ENCODE data around the gene EXOSC5.

Gene EXOSC5

GRCh38 chr19:41422456-41422855 lies 25.3 kb upstream of the EXOSC5 start:
- Histone ChIP-seq H3K27ac (no peak overlapping the region), H3K27me3 (replicated peaks) (no peaks in the 10 kb centered on the region), H3K4me3 (ENCODE audit: low read depth, low read length) (no peak overlapping the region), H3K36me3 (replicated peaks) (peaks cover 20% of the 10 kb centered on the region)
- TF ChIP-seq CTCF (IDR thresholded peaks at IDR 0.05; ENCODE audit: low read depth, low read length, missing control alignments), result no peak
- in situ Hi-C loops (cut with HindIII; ENCODE audit: low pct_ligation_motif_present, low sequenced_read_pairs), result no loop called here
- no peak for DNase-seq

DNA sequence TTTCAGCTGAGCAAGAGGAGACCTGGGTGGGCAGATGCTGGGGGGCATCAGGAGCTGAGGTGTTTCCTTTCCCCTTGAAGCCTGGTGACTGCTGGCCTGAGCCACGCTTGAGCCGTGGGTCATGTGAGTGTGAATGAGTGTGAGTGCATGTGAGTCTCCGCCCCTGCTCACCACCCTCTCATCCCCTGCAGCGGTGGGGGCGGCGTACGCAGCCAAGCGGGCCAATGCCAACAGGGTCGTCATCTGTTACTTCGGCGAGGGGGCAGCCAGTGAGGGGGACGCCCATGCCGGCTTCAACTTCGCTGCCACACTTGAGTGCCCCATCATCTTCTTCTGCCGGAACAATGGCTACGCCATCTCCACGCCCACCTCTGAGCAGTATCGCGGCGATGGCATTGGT lies 24.8 kb upstream of the EXOSC5 start:
- H3K27me3 ChIP-seq (replicated peaks), result no peaks in the 10 kb centered on the region
- H3K36me3 ChIP-seq (replicated peaks), result peaks cover 20% of the 10 kb centered on the region
- no peak for TF ChIP-seq CTCF (IDR thresholded peaks at IDR 0.05; ENCODE audit: low read depth, low read length, missing control alignments)
- no peak overlapping the region for H3K4me3 ChIP-seq (ENCODE audit: low read depth, low read length)
- DNase-seq, result no peak
- H3K27ac ChIP-seq, result no peak overlapping the region
- in situ Hi-C loops (cut with HindIII; ENCODE audit: low pct_ligation_motif_present, low sequenced_read_pairs), result no loop called here

DNA sequence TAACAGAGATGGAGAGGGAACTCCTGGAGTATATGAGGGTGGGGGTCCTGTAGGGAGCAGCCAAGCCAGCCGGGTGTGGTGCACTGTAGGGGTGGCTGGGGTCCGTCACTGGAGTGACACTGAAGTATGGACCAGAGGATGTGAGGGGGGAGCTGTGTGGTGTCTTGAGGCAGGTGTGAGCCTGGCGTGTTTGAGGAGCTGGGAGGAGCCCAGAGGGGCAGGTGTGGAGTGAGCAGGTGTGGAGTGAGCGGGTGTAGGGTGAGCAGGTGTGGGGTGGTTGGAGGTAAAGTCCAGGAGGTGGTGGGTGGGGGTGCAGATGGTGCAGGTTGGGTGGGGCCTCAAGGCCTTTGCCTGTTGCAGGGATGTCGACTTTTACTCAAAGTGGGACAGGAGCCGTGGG lies 24.2 kb upstream of the EXOSC5 start:
- in situ Hi-C loops (cut with HindIII; ENCODE audit: low pct_ligation_motif_present, low sequenced_read_pairs), result no loop called here
- no peak for TF ChIP-seq CTCF (IDR thresholded peaks at IDR 0.05; ENCODE audit: low read depth, low read length, missing control alignments)
- no peak overlapping the region for H3K4me3 ChIP-seq (ENCODE audit: low read depth, low read length)
- no peak for DNase-seq
- no peaks in the 10 kb centered on the region for H3K27me3 ChIP-seq (replicated peaks)
- H3K27ac ChIP-seq, result no peak overlapping the region
- H3K36me3 ChIP-seq (replicated peaks), result peaks cover 20% of the 10 kb centered on the region

DNA sequence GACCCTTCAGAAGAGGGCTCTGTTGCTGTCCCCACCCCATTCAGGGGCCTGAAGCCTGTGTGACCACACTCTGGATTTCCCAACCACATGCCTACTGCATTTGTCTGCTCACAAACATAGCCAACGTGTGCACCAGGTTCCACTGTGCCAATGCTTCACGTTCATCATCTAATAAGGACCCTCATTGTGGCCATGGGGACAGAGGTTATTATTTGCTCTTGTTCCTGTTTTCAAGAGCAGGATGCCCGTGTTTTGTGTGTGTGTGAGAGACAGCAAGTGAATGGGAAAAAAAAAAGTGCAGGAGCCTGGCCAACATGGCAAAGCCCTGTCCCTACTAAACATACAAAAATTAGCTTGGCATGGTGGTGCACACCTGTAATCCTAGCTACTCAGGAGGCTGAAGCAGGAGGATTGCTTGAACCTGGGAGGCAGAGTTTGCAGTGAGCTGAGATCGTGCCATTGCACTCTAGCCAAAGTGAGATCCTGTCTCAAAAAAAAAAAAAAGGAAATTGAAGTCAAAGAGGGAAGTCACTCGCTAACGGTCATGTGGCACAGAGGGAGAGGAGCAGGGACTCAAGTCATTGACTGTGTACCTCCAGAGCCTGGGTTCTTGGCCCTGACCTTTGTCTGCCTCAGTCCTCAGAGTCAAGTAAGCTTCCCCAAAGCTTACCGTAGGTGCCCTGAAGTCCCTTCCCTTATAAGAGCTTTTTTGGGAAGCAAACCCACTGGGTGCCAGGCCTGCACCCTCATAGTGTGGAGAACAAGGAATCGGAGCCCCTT lies 23.1 kb upstream of the EXOSC5 start:
- H3K27me3 ChIP-seq (replicated peaks), result no peaks in the 10 kb centered on the region
- in situ Hi-C loops (cut with HindIII; ENCODE audit: low pct_ligation_motif_present, low sequenced_read_pairs), result no loop called here
- no peak overlapping the region for H3K27ac ChIP-seq
- no peak for DNase-seq
- no peak for TF ChIP-seq CTCF (IDR thresholded peaks at IDR 0.05; ENCODE audit: low read depth, low read length, missing control alignments)
- H3K36me3 ChIP-seq (replicated peaks), result peaks cover 20% of the 10 kb centered on the region
- no peak overlapping the region for H3K4me3 ChIP-seq (ENCODE audit: low read depth, low read length)

DNA sequence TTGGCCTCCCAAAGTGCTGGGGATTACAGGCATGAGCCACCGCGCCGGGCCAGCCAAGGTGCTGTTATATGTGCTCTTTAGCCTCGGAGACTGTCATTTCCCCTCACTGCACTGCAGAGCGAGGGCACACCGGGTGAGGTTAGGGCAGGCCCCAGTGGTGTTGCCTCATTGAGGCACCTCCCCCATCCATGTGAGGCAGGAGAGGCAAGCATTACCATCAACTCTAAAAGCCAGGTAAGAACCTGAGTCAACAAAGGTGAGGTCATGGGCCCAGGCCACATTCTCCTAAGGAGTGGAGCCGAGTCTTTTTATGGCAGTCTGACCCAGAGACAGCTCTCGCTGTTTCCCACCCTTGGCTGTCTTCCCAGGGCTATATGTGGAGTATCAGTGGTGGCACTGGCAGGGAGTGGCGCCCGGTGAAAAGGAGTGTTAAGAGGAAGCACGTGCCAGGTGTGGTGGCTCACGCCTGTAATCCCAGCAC lies 19.1 kb upstream of the EXOSC5 start:
- Histone ChIP-seq H3K36me3 (replicated peaks) (peaks cover 12% of the 10 kb centered on the region), H3K4me3 (ENCODE audit: low read depth, low read length) (no peak overlapping the region), H3K27me3 (replicated peaks) (no peaks in the 10 kb centered on the region), H3K27ac (no peak overlapping the region)
- no peak for DNase-seq
- TF ChIP-seq CTCF (IDR thresholded peaks at IDR 0.05; ENCODE audit: low read depth, low read length, missing control alignments), result no peak
- in situ Hi-C loops (cut with HindIII; ENCODE audit: low pct_ligation_motif_present, low sequenced_read_pairs), result no loop called here

GRCh38 chr19:41415154-41415571 lies 18.0 kb upstream of the EXOSC5 start:
- no peak overlapping the region for H3K27ac ChIP-seq
- H3K36me3 ChIP-seq (replicated peaks), result peaks cover 11% of the 10 kb centered on the region
- H3K27me3 ChIP-seq (replicated peaks), result no peaks in the 10 kb centered on the region
- DNase-seq, result no peak
- in situ Hi-C loops (cut with HindIII; ENCODE audit: low pct_ligation_motif_present, low sequenced_read_pairs), result no loop called here
- no peak for TF ChIP-seq CTCF (IDR thresholded peaks at IDR 0.05; ENCODE audit: low read depth, low read length, missing control alignments)
- no peak overlapping the region for H3K4me3 ChIP-seq (ENCODE audit: low read depth, low read length)
